A549 (cell line): Measurements from ENCODE around the gene TMEM220. TPM values are rescaled to one million over a fixed set of nuclear protein-coding genes. Genes with fewer than 3 reads are reported as not detected.

Experiments
- ATAC-seq, 2 experiments: fragments of 200-7000 bp in 1 of 2; fragments of >200 bp in 1 of 2; cut with Nextera tagmentation in 1 of 2; cut with Tn5 transposase in 1 of 2; 3 replicates each; pipeline versions ENCODE4 v1.8.0 to v1.9.1; 2018 to 2020; ENCODE audit warnings: mild to moderate bottlenecking in 1 of 2, moderate library complexity in 1 of 2
- CTCF ChIA-PET: fragments of 300-600 bp; sonication (Branson Sonifier 250); formaldehyde crosslinking; extraction: SDS; loops from one replicate; lab custom pipeline; 2021; ENCODE audit warnings: antibody characterized with exemption, inconsistent platforms; lab: Yijun Ruan, JAX
- POLR2A ChIA-PET: fragments of 350-600 bp; formaldehyde crosslinking; extraction: SDS; loops from one replicate; lab custom pipeline; 2021; ENCODE audit warnings: antibody characterized with exemption, inconsistent platforms; lab: Yijun Ruan, JAX
- DNase-seq, 2 experiments: peaks; one replicate each; pipeline versions ENCODE4 v3.0.0 to v3.0.0-alpha.2; 2011 to 2016; ENCODE audit warnings: low read depth in 1 of 2, low spot score in 1 of 2
- FAIRE-seq: peaks from 2 replicates; lab custom pipeline; 2011; peaks lifted over from hg19 to GRCh38; lab: Jason Lieb, UNC
- H3K27ac ChIP-seq, 2 experiments: fragments of >200 bp; sonication (Bioruptor Twin); formaldehyde crosslinking; 3 replicates each; pipeline ENCODE4 v1.5.1; 2016 to 2017
- H3K4me1 ChIP-seq: fragments of >200 bp; sonication (Bioruptor Twin); formaldehyde crosslinking; 3 replicates; pipeline ENCODE4 v1.6.1; 2016
- H3K4me2 ChIP-seq: fragments of >200 bp; sonication (Bioruptor Twin); formaldehyde crosslinking; 3 replicates; pipeline ENCODE4 v1.6.1; 2016
- H3K4me3 ChIP-seq: fragments of >200 bp; sonication (Bioruptor Twin); formaldehyde crosslinking; 3 replicates; pipeline ENCODE4 v1.5.1; 2016
- H3K9me3 ChIP-seq: fragments of >200 bp; sonication (Bioruptor Twin); formaldehyde crosslinking; 3 replicates; pipeline ENCODE4 v1.6.1; 2016
- ATOH8 ChIP-seq: fragments of 250-450 bp; sonication (Bioruptor Pico); IDR thresholded peaks from 2 replicates; pipeline ENCODE4 v1.5.0; 2020; ENCODE audit warnings: low read depth, mild to moderate bottlenecking, moderate library complexity
- CHD2 ChIP-seq: fragments of 150-350 bp; IDR thresholded peaks from 2 replicates; pipeline ENCODE4 v1.6.1; 2014; ENCODE audit warnings: low read length; ENCODE audit not compliant: partially characterized antibody
- CTCF ChIP-seq: fragments of >200 bp; sonication (Bioruptor Twin); formaldehyde crosslinking; IDR thresholded peaks from 3 replicates; pipeline ENCODE4 v1.5.1; 2016
- E2F6 ChIP-seq: IDR thresholded peaks from 2 replicates; pipeline ENCODE4 v1.6.1; 2012; ENCODE audit warnings: low read depth, borderline replicate concordance
- EHF ChIP-seq: fragments of 250-450 bp; sonication (Bioruptor Pico); IDR thresholded peaks from 2 replicates; pipeline ENCODE4 v1.5.0; 2020; ENCODE audit warnings: mild to moderate bottlenecking
- EP300 ChIP-seq, 2 experiments: fragments of >200 bp; sonication (Bioruptor Twin); formaldehyde crosslinking; IDR thresholded peaks; 2 replicates in 1 of 2; 3 replicates in 1 of 2; pipeline ENCODE4 v1.6.1; 2016 to 2017
- GATA3 ChIP-seq: IDR thresholded peaks from 2 replicates; pipeline ENCODE4 v1.6.1; 2012; ENCODE audit warnings: borderline replicate concordance
- HDAC2 ChIP-seq: fragments of 200-600 bp; sonication (generic); IDR thresholded peaks from 2 replicates; pipeline ENCODE4 v1.6.1; 2016
- HES2 ChIP-seq: fragments of >200 bp; sonication (Bioruptor Twin); formaldehyde crosslinking; IDR thresholded peaks from 2 replicates; pipeline ENCODE4 v1.6.1; 2016
- HOXB5 ChIP-seq: fragments of 250-450 bp; sonication (Bioruptor Pico); IDR thresholded peaks from 2 replicates; pipeline ENCODE4 v1.5.0; 2020; ENCODE audit warnings: mild to moderate bottlenecking, moderate library complexity
- KDM5A ChIP-seq: fragments of 200-600 bp; sonication (generic); IDR thresholded peaks from 2 replicates; pipeline ENCODE4 v1.6.1; 2016; ENCODE audit warnings: antibody characterized with exemption, mild to moderate bottlenecking
- MAX ChIP-seq: IDR thresholded peaks from 2 replicates; pipeline ENCODE4 v1.6.1; 2012
- MAZ ChIP-seq: fragments of 150-350 bp; IDR thresholded peaks from 2 replicates; pipeline ENCODE4 v1.6.1; 2014; ENCODE audit warnings: antibody characterized with exemption, low read depth, low read length, borderline replicate concordance
- NFE2L2 ChIP-seq: fragments of 150-350 bp; conservative IDR thresholded peaks from 2 replicates; pipeline ENCODE4 v1.6.1; 2014; ENCODE audit warnings: low read length
- NR3C1 ChIP-seq: fragments of >200 bp; sonication (Bioruptor Twin); formaldehyde crosslinking; IDR thresholded peaks from 3 replicates; pipeline ENCODE4 v1.6.1; 2017
- REST ChIP-seq: fragments of 200-600 bp; sonication (generic); IDR thresholded peaks from 2 replicates; pipeline ENCODE4 v1.6.1; 2016; ENCODE audit warnings: antibody characterized with exemption, mild to moderate bottlenecking, moderate library complexity
- RNF2 ChIP-seq: fragments of 200-600 bp; sonication (generic); IDR thresholded peaks from 2 replicates; pipeline ENCODE4 v1.6.1; 2016; ENCODE audit warnings: low read depth, mild to moderate bottlenecking, antibody characterized with exemption, moderate library complexity, borderline replicate concordance
- SMC3 ChIP-seq: fragments of >200 bp; sonication (Bioruptor Twin); formaldehyde crosslinking; IDR thresholded peaks from 3 replicates; pipeline ENCODE4 v1.6.1; 2018; ENCODE audit warnings: inconsistent platforms
- USF2 ChIP-seq: fragments of 450-650 bp; IDR thresholded peaks from 2 replicates; pipeline ENCODE4 v1.6.1; 2014; ENCODE audit warnings: antibody characterized with exemption
- ZC3H11A ChIP-seq: fragments of 450-650 bp; IDR thresholded peaks from 2 replicates; pipeline ENCODE4 v1.6.1; 2014; ENCODE audit warnings: antibody characterized with exemption, mild to moderate bottlenecking
- ZFP36 ChIP-seq: fragments of 450-650 bp; IDR thresholded peaks from 2 replicates; pipeline ENCODE4 v1.6.1; 2014; ENCODE audit warnings: borderline replicate concordance; ENCODE audit not compliant: partially characterized antibody
- ZSCAN20 ChIP-seq: fragments of 250-450 bp; sonication (Bioruptor Pico); IDR thresholded peaks from 2 replicates; pipeline ENCODE4 v1.8.0; 2022; ENCODE audit warnings: mild to moderate bottlenecking, moderate library complexity
- WGBS: methylation state at CpG from one replicate; pipeline ENCODE4 v1.1.6; 2017; ENCODE audit errors: missing lambda C conversion rate; 5-methylcytosine and 5-hydroxymethylcytosine counted together
- polyA plus RNA-seq, 4 experiments: library from polyadenylated mRNA; depleted of rRNA in 3 of 4; stranded (reverse); fragments of >200 nt; fragmentation: RNase III in 1 of 4; extraction: RNeasy Plus Mini Kit Qiagen cat#74134 plus additional on column Dnase treatment in 1 of 4; gene quantifications; 2 replicates in 3 of 4; 3 replicates in 1 of 4; pipeline ENCODE4 v1.2.3, GENCODE V29; 2011 to 2017

The TMEM220 gene
- polyA plus RNA-seq, 2 of the 4 experiments (the other 2 are of a cell fraction) = 3.8 to 6.3 TPM

GRCh38 chr17:10748531-10749181 lies 18.8 kb upstream of the TMEM220 start:
- no peaks in the 10 kb centered on the region; the same call in 2 of the 3 replicates for H3K4me1 ChIP-seq
- DNase-seq (no peak), ATAC-seq (no peak; a peak in 1 of 6 replicates), FAIRE-seq (no peak)
- ChIA-PET CTCF (interaction anchor here (0.6 to 4.1 kb wide), 3 partner anchors 12 to 146 kb away, joined by 3 to 34 read pairs (median 4); no protein-coding TSS in a partner anchor), POLR2A (no interaction called here)
- no peak overlapping the region for H3K4me2 ChIP-seq
- WGBS = 34% methylated on average over 9 of the region's 9 CpGs
- TF ChIP-seq HOXB5 (CRISPR knock-in tag) (no peak), KDM5A (no peak), MAZ (no peak), HES2 (no peak), REST (no peak), HDAC2 (no peak)
- H3K9me3 ChIP-seq = no peaks in the 10 kb centered on the region
- H3K27ac ChIP-seq = no peak overlapping the region
- H3K4me3 ChIP-seq = no peak overlapping the region

- ATAC-seq = no peak
- H3K27ac ChIP-seq = no peak overlapping the region
- no peak overlapping the region for H3K4me2 ChIP-seq
- H3K4me1 ChIP-seq = peaks cover 3% of the 10 kb centered on the region; the same call in 1 of the 3 replicates
- no peak for DNase-seq
- TF ChIP-seq NFE2L2 (no peak), USF2 (no peak), CTCF (no peak), ZFP36 (no peak), HOXB5 (CRISPR knock-in tag) (no peak), RNF2 (no peak), CHD2 (no peak), KDM5A (no peak), HES2 (no peak), GATA3 (no peak), NR3C1 (no peak), ATOH8 (CRISPR knock-in tag) (no peak), ZC3H11A (no peak), MAX (no peak), ZSCAN20 (no peak), EHF (no peak), E2F6 (no peak), EP300 (IDR thresholded peaks at IDR 0.05) (no peak), SMC3 (no peak)
- WGBS = 66% methylated on average over 6 of the region's 6 CpGs
- POLR2A ChIA-PET = no interaction called here
- CTCF ChIA-PET = interaction anchor here (0.9 to 2.7 kb wide), 2 partner anchors 8 to 100 kb away, joined by 3 to 16 read pairs; no protein-coding TSS in a partner anchor
- no peak for FAIRE-seq
- no peak overlapping the region for H3K4me3 ChIP-seq
- no peaks in the 10 kb centered on the region for H3K9me3 ChIP-seq
These were observed 15.4 kb upstream of the TMEM220 start for GRCh38 chr17:10745231-10745630.
